HepG2 (cell line): ENCODE data around the gene TPM3. TPM values are rescaled to one million over a fixed set of nuclear protein-coding genes. Genes with fewer than 3 reads are reported as not detected.

Experiments used
- ATF4 ChIP-seq, 2 experiments: fragments of 450-650 bp in 1 of 2; sonication (generic) in 1 of 2; formaldehyde crosslinking; IDR thresholded peaks; 2 replicates each; pipeline versions ENCODE4 v1.5.0 to v1.8.0; 2020 to 2022; ENCODE audit warnings: mild to moderate bottlenecking in 1 of 2, missing genetic modification reagents in 1 of 2
- FOSL1 ChIP-seq: sonication (generic); formaldehyde crosslinking; IDR thresholded peaks from 2 replicates; pipeline ENCODE4 v1.9.0; 2021; ENCODE audit warnings: missing genetic modification reagents, borderline replicate concordance
- FOXC1 ChIP-seq: sonication (generic); formaldehyde crosslinking; IDR thresholded peaks from 2 replicates; pipeline ENCODE4 v1.8.0; 2022; ENCODE audit warnings: mild to moderate bottlenecking, missing genetic modification reagents, borderline replicate concordance
- GATA4 ChIP-seq: sonication (generic); IDR thresholded peaks from 2 replicates; pipeline ENCODE4 v1.6.1; 2016; ENCODE audit warnings: antibody characterized with exemption, low read depth, borderline replicate concordance
- HDAC2 ChIP-seq: sonication (generic); formaldehyde crosslinking; IDR thresholded peaks from 2 replicates; pipeline ENCODE4 v1.4.0; 2020; ENCODE audit warnings: missing genetic modification reagents
- HMG20B ChIP-seq: conservative IDR thresholded peaks from 2 replicates; pipeline ENCODE4 v1.6.1; 2016; ENCODE audit warnings: missing genetic modification reagents, missing compliant biosample characterization
- HOXD1 ChIP-seq: sonication (generic); formaldehyde crosslinking; IDR thresholded peaks from 2 replicates; pipeline ENCODE4 v1.5.0; 2020; ENCODE audit warnings: missing genetic modification reagents
- MIER3 ChIP-seq: IDR thresholded peaks from 2 replicates; pipeline ENCODE4 v1.6.1; 2016; ENCODE audit warnings: missing compliant biosample characterization, borderline replicate concordance
- PHF5A ChIP-seq: IDR thresholded peaks from one replicate; pipeline ENCODE4 v1.6.1; 2018; ENCODE audit warnings: low read depth, missing genetic modification reagents; ENCODE audit not compliant: unreplicated experiment
- RFX5 ChIP-seq: IDR thresholded peaks from 2 replicates; pipeline ENCODE4 v1.6.1; 2011; ENCODE audit warnings: low read depth, low read length, improper control_type of control experiment
- SALL1 ChIP-seq: sonication (generic); formaldehyde crosslinking; IDR thresholded peaks from 2 replicates; pipeline ENCODE4 v1.8.0; 2022; ENCODE audit warnings: mild to moderate bottlenecking, missing genetic modification reagents
- THRA ChIP-seq: sonication (generic); formaldehyde crosslinking; IDR thresholded peaks from 2 replicates; pipeline ENCODE4 v1.4.0; 2020; ENCODE audit warnings: missing genetic modification reagents, borderline replicate concordance
- TSC22D2 ChIP-seq: sonication (generic); formaldehyde crosslinking; IDR thresholded peaks from 2 replicates; pipeline ENCODE4 v1.5.1; 2020; ENCODE audit warnings: missing genetic modification reagents, mild to moderate bottlenecking, borderline replicate concordance
- YEATS4 ChIP-seq: sonication (generic); formaldehyde crosslinking; IDR thresholded peaks from 2 replicates; pipeline ENCODE4 v1.4.0; 2020; ENCODE audit warnings: missing genetic modification reagents, borderline replicate concordance
- ZNF710 ChIP-seq: sonication (generic); formaldehyde crosslinking; IDR thresholded peaks from 2 replicates; pipeline ENCODE4 v1.5.0; 2020; ENCODE audit warnings: mild to moderate bottlenecking, missing genetic modification reagents, borderline replicate concordance
- ZXDC ChIP-seq: sonication (generic); formaldehyde crosslinking; IDR thresholded peaks from 2 replicates; pipeline ENCODE4 v1.5.0; 2020; ENCODE audit warnings: mild to moderate bottlenecking, missing genetic modification reagents
- polyA plus RNA-seq, 8 experiments: library from polyadenylated mRNA; depleted of rRNA in 3 of 8; stranded (reverse) in 7 of 8; unstranded in 1 of 8; fragments of >200 nt; fragmentation: Illumina TruSeq in 4 of 8; extraction: Trizol in 4 of 8; gene quantifications; 2 replicates each; pipeline versions ENCODE4 v1.2.1 to v1.2.3, GENCODE V29; 2011 to 2016; ENCODE audit warnings: low read depth in 4 of 8, missing spikeins in 1 of 8, mixed read lengths in 1 of 8; ENCODE audit not compliant: insufficient read depth in 1 of 8
- total RNA-seq, 5 experiments: library from RNA; depleted of rRNA; stranded (reverse); fragments of >200 nt; fragmentation: Illumina TruSeq; extraction: Trizol; gene quantifications; 2 replicates each; pipeline ENCODE4 v1.2.3, GENCODE V29; 2016; ENCODE audit warnings: low read depth in 1 of 5
- TF ChIP-seq, protein P1 (sequence below): IDR thresholded peaks from 2 replicates; pipeline ENCODE4 v1.4.0; 2020; ENCODE audit warnings: mild to moderate bottlenecking, missing genetic modification reagents
- TF ChIP-seq, protein P2 (sequence below): IDR thresholded peaks from 2 replicates; pipeline ENCODE4 v1.6.1; 2016

Gene TPM3
- total and polyA plus RNA-seq, 2 of the 13 experiments (the other 11 are each of a cell fraction or from before 2014, with no cell fraction given): 160 to 307 TPM

DNA sequence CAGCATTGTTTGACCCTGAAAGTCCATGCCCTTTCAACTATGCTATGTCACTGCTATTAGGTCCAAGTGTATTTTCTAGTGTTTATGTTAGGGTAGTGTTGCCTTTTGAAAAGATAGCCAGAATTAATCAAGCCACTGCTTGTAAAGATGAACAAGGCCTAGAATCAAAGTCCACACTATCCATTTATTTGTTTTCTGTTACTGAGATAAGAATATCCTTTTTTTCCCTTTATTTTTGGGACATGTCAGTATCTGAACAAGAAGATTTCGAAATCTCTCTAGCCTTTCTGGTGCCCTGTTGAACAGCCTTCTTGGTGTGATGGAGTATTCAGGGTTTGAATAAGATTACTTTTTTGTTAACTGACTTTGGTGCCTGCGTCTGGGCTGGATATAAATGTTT lies 45.5 kb upstream of the TPM3 start (continued):
- TF ChIP-seq ZXDC (CRISPR knock-in tag) (no peak), YEATS4 (0 out of 2 replicates have a peak, but pooled peaks have one; percentile 25), HDAC2 (CRISPR knock-in tag) (peak; percentile 60; the same call in 1 of the 2 replicates), FOSL1 (CRISPR knock-in tag) (no peak), GATA4 (peak; percentile 87), RFX5 (no peak), MIER3 (CRISPR knock-in tag) (peak; percentile 65; the same call in 1 of the 2 replicates), HOXD1 (CRISPR knock-in tag) (0 out of 2 replicates have a peak, but pooled peaks have one; percentile 42), ZNF710 (CRISPR knock-in tag) (peak; percentile 93), ATF4 (CRISPR knock-in tag; IDR thresholded peaks at IDR 0.05) (no peak), HMG20B (CRISPR knock-in tag) (no peak), FOXC1 (no peak), TSC22D2 (CRISPR knock-in tag) (no peak), SALL1 (CRISPR knock-in tag) (peak; percentile 48; the same call in 1 of the 2 replicates), PHF5A (CRISPR knock-in tag) (peak; percentile 16), THRA (CRISPR knock-in tag) (peak; percentile 67; the same call in 1 of the 2 replicates)
- TF ChIP-seq, protein P1, sequence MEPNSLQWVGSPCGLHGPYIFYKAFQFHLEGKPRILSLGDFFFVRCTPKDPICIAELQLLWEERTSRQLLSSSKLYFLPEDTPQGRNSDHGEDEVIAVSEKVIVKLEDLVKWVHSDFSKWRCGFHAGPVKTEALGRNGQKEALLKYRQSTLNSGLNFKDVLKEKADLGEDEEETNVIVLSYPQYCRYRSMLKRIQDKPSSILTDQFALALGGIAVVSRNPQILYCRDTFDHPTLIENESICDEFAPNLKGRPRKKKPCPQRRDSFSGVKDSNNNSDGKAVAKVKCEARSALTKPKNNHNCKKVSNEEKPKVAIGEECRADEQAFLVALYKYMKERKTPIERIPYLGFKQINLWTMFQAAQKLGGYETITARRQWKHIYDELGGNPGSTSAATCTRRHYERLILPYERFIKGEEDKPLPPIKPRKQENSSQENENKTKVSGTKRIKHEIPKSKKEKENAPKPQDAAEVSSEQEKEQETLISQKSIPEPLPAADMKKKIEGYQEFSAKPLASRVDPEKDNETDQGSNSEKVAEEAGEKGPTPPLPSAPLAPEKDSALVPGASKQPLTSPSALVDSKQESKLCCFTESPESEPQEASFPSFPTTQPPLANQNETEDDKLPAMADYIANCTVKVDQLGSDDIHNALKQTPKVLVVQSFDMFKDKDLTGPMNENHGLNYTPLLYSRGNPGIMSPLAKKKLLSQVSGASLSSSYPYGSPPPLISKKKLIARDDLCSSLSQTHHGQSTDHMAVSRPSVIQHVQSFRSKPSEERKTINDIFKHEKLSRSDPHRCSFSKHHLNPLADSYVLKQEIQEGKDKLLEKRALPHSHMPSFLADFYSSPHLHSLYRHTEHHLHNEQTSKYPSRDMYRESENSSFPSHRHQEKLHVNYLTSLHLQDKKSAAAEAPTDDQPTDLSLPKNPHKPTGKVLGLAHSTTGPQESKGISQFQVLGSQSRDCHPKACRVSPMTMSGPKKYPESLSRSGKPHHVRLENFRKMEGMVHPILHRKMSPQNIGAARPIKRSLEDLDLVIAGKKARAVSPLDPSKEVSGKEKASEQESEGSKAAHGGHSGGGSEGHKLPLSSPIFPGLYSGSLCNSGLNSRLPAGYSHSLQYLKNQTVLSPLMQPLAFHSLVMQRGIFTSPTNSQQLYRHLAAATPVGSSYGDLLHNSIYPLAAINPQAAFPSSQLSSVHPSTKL: peak; percentile 89
- TF ChIP-seq, protein P2, sequence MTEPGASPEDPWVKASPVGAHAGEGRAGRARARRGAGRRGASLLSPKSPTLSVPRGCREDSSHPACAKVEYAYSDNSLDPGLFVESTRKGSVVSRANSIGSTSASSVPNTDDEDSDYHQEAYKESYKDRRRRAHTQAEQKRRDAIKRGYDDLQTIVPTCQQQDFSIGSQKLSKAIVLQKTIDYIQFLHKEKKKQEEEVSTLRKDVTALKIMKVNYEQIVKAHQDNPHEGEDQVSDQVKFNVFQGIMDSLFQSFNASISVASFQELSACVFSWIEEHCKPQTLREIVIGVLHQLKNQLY (CRISPR knock-in tag): 0 out of 2 replicates have a peak, but pooled peaks have one; percentile 14
